Stromal cell of bone marrow (primary cell): Measurements from ENCODE around the gene RPE.

ENCODE experiments used
- DNase-seq: peaks from one replicate; pipeline ENCODE4 v3.0.0-alpha.2; 2012; ENCODE audit warnings: low read depth

The RPE gene

DNA sequence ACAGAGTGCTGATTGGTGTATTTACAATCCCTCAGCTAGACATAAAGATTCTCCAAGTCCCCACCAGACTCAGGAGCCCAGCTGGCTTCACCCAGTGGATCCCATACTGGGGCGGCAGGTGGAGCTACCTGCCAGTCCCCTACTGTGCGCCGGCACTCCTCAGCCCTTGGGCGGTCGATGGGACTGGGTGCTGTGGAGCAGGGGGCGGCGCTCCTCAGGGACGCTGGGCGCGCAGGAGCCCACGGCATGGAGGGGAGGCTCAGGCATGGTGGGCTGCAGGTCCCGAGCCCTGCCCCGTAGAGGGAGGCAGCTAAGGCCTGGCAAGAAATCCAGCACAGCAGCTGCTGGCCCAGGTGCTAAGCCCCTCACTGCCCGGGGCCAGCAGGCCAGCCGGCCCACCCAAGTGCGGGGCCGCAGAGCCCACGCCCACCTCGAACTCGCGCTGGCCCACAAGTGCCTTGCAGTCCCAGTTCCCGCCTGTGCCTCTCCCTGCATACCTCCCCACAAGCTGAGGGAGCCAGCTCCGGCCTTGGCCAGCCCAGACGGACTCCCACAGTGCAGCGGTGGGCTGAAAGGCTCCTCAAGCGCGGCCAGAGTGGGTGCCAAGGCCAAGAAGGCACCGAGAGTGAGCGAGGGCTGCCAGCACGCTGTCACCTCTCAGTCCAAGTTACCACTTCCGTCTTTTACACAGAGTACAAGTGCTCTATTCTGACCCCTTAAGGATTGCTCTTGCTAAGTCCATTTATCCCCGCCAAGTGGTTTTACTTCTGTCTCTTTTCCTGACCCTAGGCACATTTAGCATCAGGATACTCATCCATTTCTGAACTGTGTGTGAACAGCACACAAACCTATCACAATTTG, 1.7 kb upstream of the RPE start:
- no peak for DNase-seq

DNA sequence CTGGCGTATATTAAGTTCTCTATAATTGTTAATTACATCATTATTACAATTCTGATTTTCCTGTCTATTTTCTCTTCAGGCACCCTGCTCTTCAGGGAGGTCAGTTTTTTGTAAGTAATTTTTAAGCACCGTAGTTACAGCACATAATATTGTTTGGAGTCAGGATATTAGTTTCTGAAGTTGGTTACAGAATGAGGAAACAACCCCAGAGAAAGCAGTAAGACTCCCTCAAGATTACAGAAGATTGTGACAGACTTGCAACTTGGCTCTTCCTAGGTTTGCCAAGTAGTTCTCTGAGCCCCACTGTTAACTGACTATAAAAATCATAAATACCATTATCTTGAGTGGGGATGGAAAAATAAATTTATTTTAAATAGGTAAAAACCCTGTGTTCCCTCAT, 921 bp downstream of the RPE start:
- DNase-seq = no peak

GRCh38 chr2:210004881-210005280, 2.4 kb downstream of the RPE start:
- DNase-seq = no peak

DNA sequence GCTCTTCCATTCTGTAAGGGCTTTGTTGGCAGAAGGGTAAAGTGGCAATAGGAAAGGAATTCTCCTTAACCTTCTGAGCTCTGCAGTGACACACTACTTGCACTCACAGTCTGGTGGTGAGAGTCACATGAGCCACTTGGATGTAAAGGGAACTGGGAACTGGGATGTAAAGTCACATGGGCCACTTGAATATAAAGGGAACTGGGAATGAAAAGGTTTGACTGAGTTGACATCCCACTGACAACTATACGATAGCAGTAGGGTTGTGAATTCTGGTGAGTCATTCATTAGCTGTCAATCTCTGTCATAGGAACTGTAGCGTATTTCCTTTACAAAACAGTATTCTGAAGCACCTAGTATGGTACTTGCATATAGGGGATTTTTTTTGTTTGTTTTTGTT, 5.5 kb downstream of the RPE start:
- DNase-seq = no peak

- no peak for DNase-seq
Observed at GRCh38 chr2:210009126-210009525, 6.7 kb downstream of the RPE start.

- DNase-seq = no peak
Observed at GRCh38 chr2:210009896-210010295, 7.5 kb downstream of the RPE start.

DNA sequence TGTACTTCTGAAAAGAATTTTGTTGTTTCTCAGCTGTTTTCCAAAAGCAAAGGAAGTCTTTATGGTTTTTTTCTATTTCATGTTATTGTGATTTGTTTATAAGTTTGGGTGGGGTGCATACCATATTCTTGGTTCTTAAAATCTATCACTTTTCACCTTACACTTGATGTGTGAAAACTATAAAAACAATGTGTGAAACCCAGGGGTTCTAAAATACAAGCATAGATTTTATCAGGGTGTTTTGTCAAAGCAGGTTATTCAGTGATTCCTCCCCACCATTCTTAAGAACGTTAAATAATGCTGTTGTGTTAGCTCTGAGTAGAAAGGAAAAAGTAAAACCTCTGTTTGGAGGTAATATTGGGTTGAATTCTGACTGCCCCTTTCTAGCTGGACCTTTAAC, 17.7 kb downstream of the RPE start:
- no peak for DNase-seq

- no peak for DNase-seq
Observed at GRCh38 chr2:210022824-210023223, 20.4 kb downstream of the RPE start.

- no peak for DNase-seq
Observed at GRCh38 chr2:210027608-210028007, 25.2 kb downstream of the RPE start.

DNA sequence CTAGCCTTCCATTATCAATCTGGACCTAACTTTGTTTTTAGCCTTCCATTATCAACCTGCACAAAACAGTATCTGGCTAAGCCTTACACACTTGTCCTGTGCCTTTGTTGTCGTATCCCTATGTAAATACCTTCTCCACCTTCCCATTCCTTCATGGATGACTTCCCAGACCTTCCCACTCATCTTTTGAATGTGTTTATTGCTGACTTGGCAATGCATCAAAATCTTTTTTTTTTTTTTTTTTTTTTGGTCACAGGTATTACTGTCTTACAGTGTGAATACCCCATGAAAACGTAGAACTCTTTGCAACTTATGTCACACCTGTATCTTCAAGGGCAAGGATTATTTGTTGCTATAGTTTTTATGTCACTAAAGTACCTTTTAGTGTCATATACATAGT, 25.7 kb downstream of the RPE start:
- DNase-seq = no peak

DNA sequence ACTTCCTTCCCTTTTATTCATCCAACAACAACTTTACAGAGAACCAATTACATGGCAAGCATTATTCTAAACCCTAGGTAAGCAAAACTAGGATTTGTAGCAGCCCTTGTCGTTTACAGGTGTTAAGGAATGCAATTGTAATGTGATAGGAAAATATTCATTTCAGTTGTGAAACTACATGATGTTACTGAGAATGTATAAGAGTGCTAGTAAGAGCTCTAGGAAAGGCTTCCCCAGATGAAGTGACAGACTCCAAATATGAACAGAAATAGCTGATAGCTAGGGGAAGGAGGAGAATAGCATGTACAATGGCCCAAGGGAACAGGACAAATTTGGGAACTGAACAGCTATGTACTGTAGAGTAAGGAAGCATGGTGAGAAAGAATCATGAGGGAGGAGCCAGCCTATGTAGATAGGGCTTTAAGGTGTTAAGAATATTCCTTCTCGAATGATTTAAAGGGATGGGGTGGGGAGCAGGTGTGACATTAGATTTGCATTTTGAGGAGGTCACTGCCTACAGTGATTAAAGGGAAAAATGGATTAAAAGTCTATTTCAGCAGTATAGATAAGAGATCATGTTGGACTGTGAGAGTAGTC, 31.7 kb downstream of the RPE start:
- no peak for DNase-seq

GRCh38 chr2:210035679-210036078, 33.2 kb downstream of the RPE start:
- no peak for DNase-seq

- no peak for DNase-seq
Observed at GRCh38 chr2:210038078-210038477, 35.6 kb downstream of the RPE start.

- no peak for DNase-seq
Observed at GRCh38 chr2:210046851-210047500, 44.5 kb downstream of the RPE start.

GRCh38 chr2:210049831-210050230, 47.4 kb downstream of the RPE start:
- DNase-seq = no peak

- DNase-seq = no peak
Observed at GRCh38 chr2:210050885-210051284, 48.4 kb downstream of the RPE start.

DNA sequence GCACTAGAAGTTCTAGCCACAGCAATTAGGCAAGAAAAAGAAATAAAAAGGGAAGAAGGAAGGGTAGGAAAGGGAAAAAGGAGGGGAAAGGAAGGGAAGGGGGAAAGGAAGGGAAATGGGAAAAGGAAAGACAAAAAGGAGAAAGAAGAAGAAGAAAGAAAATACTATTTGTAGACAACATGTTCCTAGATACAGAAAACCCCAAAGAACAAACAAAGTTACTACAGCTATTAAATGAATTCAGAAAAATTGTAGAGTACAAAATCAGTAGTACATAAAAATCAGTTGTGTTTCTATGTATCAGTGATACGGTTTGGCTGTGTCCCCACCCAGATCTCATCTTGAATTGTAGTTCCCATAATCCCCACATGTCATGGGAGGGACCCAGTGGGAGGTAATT, 52.3 kb downstream of the RPE start:
- DNase-seq = no peak

DNA sequence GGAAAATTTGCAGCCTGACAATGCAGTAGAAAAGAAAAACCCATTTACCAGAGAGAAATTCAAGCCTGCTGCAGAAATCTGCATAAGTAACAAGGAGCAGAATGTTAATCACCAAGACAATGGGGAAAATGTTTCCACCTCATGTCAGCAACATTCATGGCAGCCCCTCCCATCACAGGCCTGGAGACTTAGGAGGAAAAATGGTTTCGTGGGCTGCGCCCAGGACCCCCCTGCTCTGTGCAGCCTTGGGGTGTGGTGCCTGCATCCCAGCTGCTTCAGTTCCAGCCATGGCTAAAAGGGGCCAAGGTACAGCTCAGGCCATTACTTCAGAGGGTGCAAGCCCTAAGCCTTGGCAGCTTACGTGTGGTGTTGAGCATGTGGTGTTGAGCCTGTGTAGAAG, 53.4 kb downstream of the RPE start:
- DNase-seq = no peak

- no peak for DNase-seq
Observed at GRCh38 chr2:210063306-210063705, 60.9 kb downstream of the RPE start.
